Right lobe of liver (tissue), 6 donors: ENCODE data around the gene TMEM269. TPM values are rescaled to one million over a fixed set of nuclear protein-coding genes. Genes with fewer than 3 reads are reported as not detected.
A peak's percentile ranks its signal among the peaks of the same experiment; 100 is the strongest.

Experiments used
- ATAC-seq, 4 donors: fragments of 200-7000 bp; cut with Tn5 transposase; one replicate each; pipeline ENCODE4 v1.9.1; 2020; ENCODE audit warnings: mild to moderate bottlenecking in 4 of 4, moderate library complexity in 4 of 4
- DNase-seq, 3 donors: peaks; one replicate each; pipeline ENCODE4 v3.0.0-alpha.2; 2020
- H3K27ac ChIP-seq, 3 donors: fragments of 200-600 bp; one replicate each; pipeline ENCODE4 v1.8.0; 2022
- H3K27me3 ChIP-seq, 2 donors: fragments of 200-600 bp; one replicate each; pipeline ENCODE4 v1.8.0; 2022
- H3K36me3 ChIP-seq, 4 donors: fragments of 200-600 bp; sonication (generic) in 1 of 4; one replicate each; pipeline versions ENCODE4 v1.5.1 to v1.8.0; 2017 to 2022; ENCODE audit warnings: control low read depth in 1 of 4
- H3K4me1 ChIP-seq, 4 donors: fragments of 200-600 bp; sonication (generic) in 1 of 4; one replicate each; pipeline versions ENCODE4 v1.5.1 to v1.8.0; 2017 to 2022; ENCODE audit warnings: control low read depth in 1 of 4
- H3K4me3 ChIP-seq, 3 donors: fragments of 200-600 bp; one replicate each; pipeline ENCODE4 v1.8.0; 2022
- H3K9me3 ChIP-seq, 4 donors: fragments of 200-600 bp; sonication (generic) in 1 of 4; one replicate each; pipeline versions ENCODE4 v1.5.1 to v1.8.0; 2017 to 2022; ENCODE audit warnings: control low read depth in 1 of 4
- POLR2A ChIP-seq: fragments of 450-650 bp; IDR thresholded peaks from one replicate; pipeline ENCODE4 v1.6.1; 2017; ENCODE audit warnings: antibody characterized with exemption, mild to moderate bottlenecking
- WGBS: methylation state at CpG from one replicate; pipeline ENCODE4 v1.1.6; 2018; ENCODE audit warnings: low coverage, low lambda C conversion rate; ENCODE audit not compliant: insufficient coverage; ENCODE audit errors: missing lambda C conversion rate; 5-methylcytosine and 5-hydroxymethylcytosine counted together
- intact Hi-C, 2 donors: fragments of 100-400 bp; cut with DNase I; formaldehyde crosslinking; loops; one replicate each; pipeline versions ENCODE4 v1.11.2 to v1.14.1; 2022
- total RNA-seq, 6 experiments: library from RNA; depleted of rRNA in 2 of 6; stranded (reverse); fragments of >200 nt in 2 of 6; fragmentation: NEBNext Ultra II Directional in 3 of 6; extraction: Animal tissue kit (Norgen Biotek cat#: 25700) in 3 of 6; gene quantifications; one replicate each; pipeline versions ENCODE4 v1.1.0 to v1.2.4, GENCODE V29; 2016 to 2023
- TF ChIP-seq, protein P1 (sequence below), 4 donors: fragments of 200-600 bp in 3 of 4; fragments of 450-650 bp in 1 of 4; IDR thresholded peaks; one replicate each; pipeline versions ENCODE4 v1.5.1 to v1.8.0; 2016 to 2022; ENCODE audit warnings: antibody characterized with exemption in 4 of 4, mild to moderate bottlenecking in 2 of 4
- donor health status: DM: no; HTN: yes; CAD: no.
- donor health status: DM: no; HTN: no; CAD: no.
- donor health status: DM: no; HTN: no; CAD: no.
- donor health status: DM: no; HTN: yes; CAD: no.
- donor health status: DM: no; HTN: yes; CAD: no.

TMEM269 gene
- total RNA-seq, 6 experiments from 2014 or later: 0.07 TPM; not detected in 5

GRCh38 chr1:42833981-42834380 lies 49.2 kb downstream of the TMEM269 start:
- 85% methylated on average over 3 of the region's 4 CpGs for WGBS
- no peak for TF ChIP-seq POLR2A
- TF ChIP-seq, protein P1, sequence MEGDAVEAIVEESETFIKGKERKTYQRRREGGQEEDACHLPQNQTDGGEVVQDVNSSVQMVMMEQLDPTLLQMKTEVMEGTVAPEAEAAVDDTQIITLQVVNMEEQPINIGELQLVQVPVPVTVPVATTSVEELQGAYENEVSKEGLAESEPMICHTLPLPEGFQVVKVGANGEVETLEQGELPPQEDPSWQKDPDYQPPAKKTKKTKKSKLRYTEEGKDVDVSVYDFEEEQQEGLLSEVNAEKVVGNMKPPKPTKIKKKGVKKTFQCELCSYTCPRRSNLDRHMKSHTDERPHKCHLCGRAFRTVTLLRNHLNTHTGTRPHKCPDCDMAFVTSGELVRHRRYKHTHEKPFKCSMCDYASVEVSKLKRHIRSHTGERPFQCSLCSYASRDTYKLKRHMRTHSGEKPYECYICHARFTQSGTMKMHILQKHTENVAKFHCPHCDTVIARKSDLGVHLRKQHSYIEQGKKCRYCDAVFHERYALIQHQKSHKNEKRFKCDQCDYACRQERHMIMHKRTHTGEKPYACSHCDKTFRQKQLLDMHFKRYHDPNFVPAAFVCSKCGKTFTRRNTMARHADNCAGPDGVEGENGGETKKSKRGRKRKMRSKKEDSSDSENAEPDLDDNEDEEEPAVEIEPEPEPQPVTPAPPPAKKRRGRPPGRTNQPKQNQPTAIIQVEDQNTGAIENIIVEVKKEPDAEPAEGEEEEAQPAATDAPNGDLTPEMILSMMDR (IDR thresholded peaks at IDR 0.05): no peak
- Histone ChIP-seq H3K27me3 (no peaks in the 10 kb centered on the region), H3K36me3 (peaks cover 0 to 21% (median 1%) of the 10 kb centered on the region in 4 donors), H3K27ac (no peak overlapping the region), H3K4me1 (no peaks in the 10 kb centered on the region), H3K4me3 (no peak overlapping the region), H3K9me3 (no peaks in the 10 kb centered on the region)
- DNase-seq: no peak
- intact Hi-C loops: no loop called here
- peak in 2 of 4 donors; percentile 17 to 24 for ATAC-seq

DNA sequence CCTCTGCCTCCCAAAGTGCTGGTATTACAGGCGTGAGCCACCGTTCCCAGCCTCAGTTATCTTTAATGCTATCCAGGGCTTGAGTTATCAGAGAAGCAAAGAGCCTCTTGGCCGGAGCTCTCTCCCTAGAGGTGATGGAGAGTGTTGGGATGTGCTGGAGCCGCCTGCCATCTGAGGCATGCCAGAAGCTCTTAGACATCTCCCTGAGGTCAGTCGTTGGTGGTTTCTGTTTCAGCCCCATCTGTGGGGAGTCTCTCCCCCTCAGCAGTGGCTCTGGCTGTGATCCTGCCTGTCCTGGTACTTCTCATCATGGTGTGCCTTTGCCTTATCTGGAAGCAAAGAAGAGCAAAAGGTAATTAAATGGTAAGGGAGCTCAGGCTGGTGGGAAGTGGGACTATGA lies 50.0 kb downstream of the TMEM269 start:
- TF ChIP-seq, protein P1 (IDR thresholded peaks at IDR 0.05): no peak
- TF ChIP-seq POLR2A: no peak
- no peak overlapping the region for H3K4me3 ChIP-seq
- 97% methylated on average over 5 of the region's 5 CpGs for WGBS
- H3K4me1 ChIP-seq: no peaks in the 10 kb centered on the region
- H3K27me3 ChIP-seq: no peaks in the 10 kb centered on the region
- ATAC-seq: no peak
- no peak for DNase-seq
- no peaks in the 10 kb centered on the region for H3K9me3 ChIP-seq
- H3K27ac ChIP-seq: no peak overlapping the region
- intact Hi-C loops: no loop called here
- peaks cover 0 to 25% (median 1%) of the 10 kb centered on the region in 4 donors for H3K36me3 ChIP-seq

DNA sequence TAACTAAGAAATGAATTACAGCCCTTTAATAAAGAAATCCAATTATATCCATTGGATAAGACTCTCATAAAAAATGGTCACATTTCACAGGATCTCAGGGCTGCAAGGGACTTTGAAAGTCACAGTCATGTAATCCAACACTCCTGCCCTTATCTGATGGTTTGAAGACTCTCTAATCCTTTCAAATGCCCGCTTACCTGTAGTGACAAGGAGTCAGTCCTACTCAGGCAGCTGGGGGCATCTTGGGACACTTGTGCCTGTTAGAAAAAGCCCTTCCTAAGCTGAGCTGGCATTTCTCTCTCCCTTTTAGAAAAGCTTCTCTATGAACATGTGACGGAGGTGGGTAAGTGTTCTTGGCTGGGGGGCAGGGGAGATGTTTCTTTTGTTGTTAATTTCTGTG lies 50.6 kb downstream of the TMEM269 start:
- Histone ChIP-seq H3K4me3 (no peak overlapping the region), H3K4me1 (no peaks in the 10 kb centered on the region), H3K27me3 (no peaks in the 10 kb centered on the region), H3K36me3 (peaks cover 0 to 22% (median 1%) of the 10 kb centered on the region in 4 donors), H3K27ac (no peak overlapping the region), H3K9me3 (no peaks in the 10 kb centered on the region)
- ATAC-seq (no peak), DNase-seq (no peak)
- WGBS: 90% methylated on average over 2 of the region's 2 CpGs
- intact Hi-C loops: no loop called here
- TF ChIP-seq POLR2A: no peak
- TF ChIP-seq, protein P1 (IDR thresholded peaks at IDR 0.05): no peak

DNA sequence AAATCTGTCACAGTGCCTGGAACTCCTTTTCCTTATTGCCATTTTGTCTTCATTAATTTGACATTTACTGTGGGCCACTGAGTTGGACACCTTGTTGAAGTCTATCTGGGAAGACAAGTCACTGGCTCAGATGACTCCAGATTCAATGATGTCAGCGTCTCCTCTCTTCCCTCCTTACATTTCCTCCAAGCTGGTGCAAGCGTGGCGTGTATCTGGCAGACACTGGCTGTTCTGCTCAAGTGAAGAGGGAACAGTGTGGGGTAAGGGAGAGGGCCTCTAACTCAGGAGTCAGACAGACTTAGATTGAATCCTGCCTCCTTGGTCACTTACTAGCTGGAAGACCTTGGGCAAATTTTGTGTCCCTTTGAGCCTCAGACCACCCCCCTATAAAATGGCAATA lies 52.9 kb downstream of the TMEM269 start:
- Histone ChIP-seq H3K4me3 (no peak overlapping the region), H3K27me3 (no peaks in the 10 kb centered on the region), H3K4me1 (no peaks in the 10 kb centered on the region), H3K36me3 (peaks cover 0 to 16% (median 1%) of the 10 kb centered on the region in 4 donors), H3K27ac (no peak overlapping the region), H3K9me3 (no peaks in the 10 kb centered on the region)
- intact Hi-C loops: no loop called here
- no peak for DNase-seq
- no peak for TF ChIP-seq POLR2A
- TF ChIP-seq, protein P1 (IDR thresholded peaks at IDR 0.05): no peak
- ATAC-seq: peak in 3 of 4 donors; percentile 31 to 64 (median 45)
- WGBS: 49% methylated on average over 3 of the region's 3 CpGs
